CD14-positive monocyte (primary cell): ENCODE results near the gene FAM163B. TPM values are rescaled to one million over a fixed set of nuclear protein-coding genes. Genes with fewer than 3 reads are reported as not detected.

Experiments
- DNase-seq, 3 donors: peaks; one replicate each; pipeline ENCODE4 v3.0.0-alpha.2; 2011 to 2022
- H2AFZ ChIP-seq: 2 replicates; pipeline ENCODE4 v1.6.0; 2012; ENCODE audit warnings: mild to moderate bottlenecking, low read depth, low read length, inconsistent platforms; ENCODE audit not compliant: insufficient read depth, poor library complexity, severe bottlenecking
- H3K27ac ChIP-seq, 2 donors: 1 replicate in 1 of 2; 2 replicates in 1 of 2; pipeline ENCODE4 v1.5.1; 2012 to 2013; ENCODE audit warnings: low read length in 2 of 2, control low read depth in 1 of 2, inconsistent platforms in 1 of 2, low read depth in 1 of 2, mild to moderate bottlenecking in 1 of 2
- H3K27me3 ChIP-seq, 2 donors: one replicate each; pipeline versions ENCODE4 v1.6.0 to v1.6.1; 2011 to 2013; ENCODE audit warnings: low read length in 2 of 2; ENCODE audit not compliant: control insufficient read depth in 2 of 2, insufficient read depth in 2 of 2
- H3K36me3 ChIP-seq, 2 donors: replicated peaks in 1 of 2; 1 replicate in 1 of 2; 2 replicates in 1 of 2; pipeline versions ENCODE4 v1.5.1 to v1.6.1; 2012 to 2013; ENCODE audit warnings: low read length in 2 of 2, control low read depth in 1 of 2, inconsistent platforms in 1 of 2, mild to moderate bottlenecking in 1 of 2; ENCODE audit not compliant: insufficient read depth in 2 of 2, control insufficient read depth in 1 of 2
- H3K4me1 ChIP-seq, 2 donors: 1 replicate in 1 of 2; 2 replicates in 1 of 2; pipeline versions ENCODE4 v1.5.1 to v1.6.1; 2012 to 2013; ENCODE audit warnings: low read length in 2 of 2, control low read depth in 1 of 2, inconsistent platforms in 1 of 2, mild to moderate bottlenecking in 1 of 2, moderate library complexity in 1 of 2; ENCODE audit not compliant: insufficient read depth in 2 of 2, control insufficient read depth in 1 of 2
- H3K4me2 ChIP-seq: replicated peaks from 2 replicates; pipeline ENCODE3; 2012; ENCODE audit warnings: low read length, moderate library complexity, mild to moderate bottlenecking; ENCODE audit not compliant: poor library complexity, severe bottlenecking; ENCODE audit errors: extremely low read depth
- H3K4me3 ChIP-seq, 3 experiments: fragments of 200-600 bp in 1 of 3; sonication (generic) in 1 of 3; replicated peaks in 1 of 3; 1 replicate in 2 of 3; 2 replicates in 1 of 3; pipeline ENCODE4 v1.5.1; 2011 to 2013; ENCODE audit warnings: low read length in 3 of 3, mild to moderate bottlenecking in 3 of 3, control low read depth in 2 of 3, low read depth in 2 of 3, inconsistent platforms in 1 of 3, moderate library complexity in 1 of 3
- H3K79me2 ChIP-seq: 2 replicates; pipeline ENCODE4 v1.6.0; 2012; ENCODE audit warnings: mild to moderate bottlenecking, control low read depth, inconsistent platforms, low read length, moderate library complexity; ENCODE audit not compliant: insufficient read depth
- H3K9ac ChIP-seq: 2 replicates; pipeline ENCODE4 v1.6.0; 2017; ENCODE audit warnings: low read length, mild to moderate bottlenecking; ENCODE audit not compliant: insufficient read depth, poor library complexity, severe bottlenecking
- H3K9me3 ChIP-seq, 2 donors: replicated peaks in 1 of 2; 1 replicate in 1 of 2; 2 replicates in 1 of 2; pipeline versions ENCODE4 v1.5.1 to v1.6.1; 2012 to 2013; ENCODE audit warnings: low read length in 2 of 2, control low read depth in 1 of 2; ENCODE audit not compliant: control insufficient read depth in 1 of 2, insufficient read depth in 1 of 2
- H4K20me1 ChIP-seq: 2 replicates; pipeline ENCODE4 v1.6.0; 2012; ENCODE audit warnings: mild to moderate bottlenecking, low read length, control low read depth, moderate library complexity; ENCODE audit not compliant: insufficient read depth
- H3K27ac Mint-ChIP-seq, 7 donors: one replicate each; pipeline ENCODE4 v1.8.0; 2020; ENCODE audit warnings: mild to moderate bottlenecking in 7 of 7, mixed read lengths in 7 of 7, moderate library complexity in 6 of 7, inconsistent platforms in 2 of 7
- H3K27me3 Mint-ChIP-seq, 3 donors: one replicate each; pipeline ENCODE4 v1.8.0; 2021 to 2022; ENCODE audit warnings: low read depth in 3 of 3, mild to moderate bottlenecking in 3 of 3, mixed read lengths in 3 of 3, moderate library complexity in 3 of 3, inconsistent platforms in 1 of 3
- H3K36me3 Mint-ChIP-seq, 2 donors: one replicate each; pipeline ENCODE4 v1.8.0; 2020; ENCODE audit warnings: mixed read lengths in 2 of 2, inconsistent platforms in 1 of 2, mild to moderate bottlenecking in 1 of 2
- H3K4me1 Mint-ChIP-seq: one replicate; pipeline ENCODE4 v1.8.0; 2020; ENCODE audit warnings: mild to moderate bottlenecking, mixed read lengths
- H3K4me3 Mint-ChIP-seq, 2 donors: one replicate each; pipeline ENCODE4 v1.8.0; 2020; ENCODE audit warnings: mild to moderate bottlenecking in 2 of 2, mixed read lengths in 2 of 2, moderate library complexity in 1 of 2
- H3K9me3 Mint-ChIP-seq, 7 donors: one replicate each; pipeline ENCODE4 v1.8.0; 2020 to 2022; ENCODE audit warnings: mixed read lengths in 7 of 7, mild to moderate bottlenecking in 6 of 7, moderate library complexity in 6 of 7, inconsistent platforms in 2 of 7
- CTCF ChIP-seq: fragments of 200-600 bp; IDR thresholded peaks from one replicate; pipeline ENCODE4 v1.8.0; 2022; ENCODE audit warnings: antibody characterized with exemption, mild to moderate bottlenecking
- WGBS: methylation state at CpG from one replicate; pipeline ENCODE4 v1.1.5; 2013; ENCODE audit warnings: missing lambda C conversion rate; ENCODE audit not compliant: insufficient coverage; 5-methylcytosine and 5-hydroxymethylcytosine counted together
- intact Hi-C, 2 donors: fragments of 100-400 bp; cut with micrococcal nuclease; formaldehyde crosslinking; loops; one replicate each; pipeline versions ENCODE4 v1.15.0 to v1.15.1; 2023
- polyA plus RNA-seq, 3 donors: library from polyadenylated mRNA; depleted of rRNA in 1 of 3; unstranded in 2 of 3; stranded (reverse) in 1 of 3; fragments of 300-500 nt in 2 of 3; fragments of >200 nt in 1 of 3; fragmentation: Illumina TruSeq in 2 of 3; gene quantifications; 1 replicate in 2 of 3; 2 replicates in 1 of 3; pipeline ENCODE4 v1.2.3, GENCODE V29; 2012 to 2021

Gene FAM163B
- polyA plus RNA-seq, 3 donors, result not detected

GRCh38 chr9:133576875-133577736 is 32.1 kb downstream of the FAM163B start:
- H2AFZ ChIP-seq, result no peak overlapping the region
- intact Hi-C loops, result no loop called here
- no peaks in the 10 kb centered on the region for H3K36me3 ChIP-seq
- H3K4me2 ChIP-seq, result no peak overlapping the region
- H3K4me3 ChIP-seq, result no peak overlapping the region
- peaks cover 0 to 34% of the 10 kb centered on the region in 2 donors for H3K27me3 ChIP-seq
- Mint-ChIP-seq H3K4me1 (peaks cover 3% of the 10 kb centered on the region), H3K36me3 (no peaks in the 10 kb centered on the region), H3K27me3 (peaks cover 18 to 46% (median 40%) of the 10 kb centered on the region in 3 donors), H3K4me3 (peak overlapping the region in 1 of 2 donors; percentile 73), H3K27ac (peak overlapping the region in 1 of 7 donors; percentile 7), H3K9me3 (peaks cover 0 to 2% (median 0%) of the 10 kb centered on the region in 7 donors)
- WGBS, result 44% methylated on average over 26 of the region's 34 CpGs
- no peak for TF ChIP-seq CTCF
- no peaks in the 10 kb centered on the region for H3K79me2 ChIP-seq
- no peaks in the 10 kb centered on the region for H3K4me1 ChIP-seq
- no peaks in the 10 kb centered on the region for H4K20me1 ChIP-seq
- no peak overlapping the region for H3K27ac ChIP-seq
- no peak overlapping the region for H3K9ac ChIP-seq
- H3K9me3 ChIP-seq, result no peaks in the 10 kb centered on the region
- DNase-seq, result no peak

- Histone ChIP-seq H3K4me3 (no peak overlapping the region), H3K79me2 (no peaks in the 10 kb centered on the region), H2AFZ (no peak overlapping the region), H3K4me1 (no peaks in the 10 kb centered on the region), H3K9ac (no peak overlapping the region), H3K36me3 (no peaks in the 10 kb centered on the region), H3K9me3 (no peaks in the 10 kb centered on the region), H3K4me2 (no peak overlapping the region), H4K20me1 (no peaks in the 10 kb centered on the region), H3K27ac (no peak overlapping the region), H3K27me3 (peaks cover 0 to 34% of the 10 kb centered on the region in 2 donors)
- H3K27me3 Mint-ChIP-seq, result peaks cover 22 to 44% (median 34%) of the 10 kb centered on the region in 3 donors
- peaks cover 3% of the 10 kb centered on the region for H3K4me1 Mint-ChIP-seq
- DNase-seq, result no peak
- intact Hi-C loops, result no loop called here
- peaks cover 0 to 2% (median 0%) of the 10 kb centered on the region in 7 donors for H3K9me3 Mint-ChIP-seq
- 49% methylated on average over 19 of the region's 23 CpGs for WGBS
- H3K4me3 Mint-ChIP-seq, result peak overlapping the region in 1 of 2 donors; percentile 73
- no peaks in the 10 kb centered on the region for H3K36me3 Mint-ChIP-seq
- no peak overlapping the region for H3K27ac Mint-ChIP-seq
- no peak for TF ChIP-seq CTCF
These were observed 32.9 kb downstream of the FAM163B start for GRCh38 chr9:133576031-133576874.
